ENCODE data around the gene CRYBA4.

The CRYBA4 gene

DNA sequence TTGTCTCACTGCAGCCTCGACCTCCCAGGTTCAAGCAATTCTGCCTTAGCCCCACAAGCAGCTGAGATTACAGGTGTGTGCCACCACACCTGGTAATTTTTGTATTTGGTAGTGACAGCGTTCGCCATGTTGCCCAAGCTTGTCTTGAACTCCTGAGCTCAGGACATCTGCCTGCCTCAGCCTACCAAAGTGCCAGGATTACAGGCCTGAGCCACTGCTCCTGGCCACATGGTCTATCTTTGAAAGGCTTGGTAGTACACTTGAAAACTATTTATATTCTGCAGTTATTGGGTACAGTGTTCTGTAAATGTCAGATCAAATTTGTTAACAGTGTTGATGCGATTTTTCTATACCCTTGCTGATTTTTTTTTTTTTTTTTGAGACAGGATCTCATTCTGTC lies 9.5 kb downstream of the CRYBA4 start:
- no peak for DNase-seq

- no peak for DNase-seq
Observed at GRCh38 chr22:26632422-26633155, 10.8 kb downstream of the CRYBA4 start.

GRCh38 chr22:26634189-26634588 lies 12.4 kb downstream of the CRYBA4 start:
- DNase-seq: no peak

GRCh38 chr22:26635117-26635516 lies 13.4 kb downstream of the CRYBA4 start:
- no peak for DNase-seq

- DNase-seq: no peak
Observed at GRCh38 chr22:26636296-26636695, 14.5 kb downstream of the CRYBA4 start.

DNA sequence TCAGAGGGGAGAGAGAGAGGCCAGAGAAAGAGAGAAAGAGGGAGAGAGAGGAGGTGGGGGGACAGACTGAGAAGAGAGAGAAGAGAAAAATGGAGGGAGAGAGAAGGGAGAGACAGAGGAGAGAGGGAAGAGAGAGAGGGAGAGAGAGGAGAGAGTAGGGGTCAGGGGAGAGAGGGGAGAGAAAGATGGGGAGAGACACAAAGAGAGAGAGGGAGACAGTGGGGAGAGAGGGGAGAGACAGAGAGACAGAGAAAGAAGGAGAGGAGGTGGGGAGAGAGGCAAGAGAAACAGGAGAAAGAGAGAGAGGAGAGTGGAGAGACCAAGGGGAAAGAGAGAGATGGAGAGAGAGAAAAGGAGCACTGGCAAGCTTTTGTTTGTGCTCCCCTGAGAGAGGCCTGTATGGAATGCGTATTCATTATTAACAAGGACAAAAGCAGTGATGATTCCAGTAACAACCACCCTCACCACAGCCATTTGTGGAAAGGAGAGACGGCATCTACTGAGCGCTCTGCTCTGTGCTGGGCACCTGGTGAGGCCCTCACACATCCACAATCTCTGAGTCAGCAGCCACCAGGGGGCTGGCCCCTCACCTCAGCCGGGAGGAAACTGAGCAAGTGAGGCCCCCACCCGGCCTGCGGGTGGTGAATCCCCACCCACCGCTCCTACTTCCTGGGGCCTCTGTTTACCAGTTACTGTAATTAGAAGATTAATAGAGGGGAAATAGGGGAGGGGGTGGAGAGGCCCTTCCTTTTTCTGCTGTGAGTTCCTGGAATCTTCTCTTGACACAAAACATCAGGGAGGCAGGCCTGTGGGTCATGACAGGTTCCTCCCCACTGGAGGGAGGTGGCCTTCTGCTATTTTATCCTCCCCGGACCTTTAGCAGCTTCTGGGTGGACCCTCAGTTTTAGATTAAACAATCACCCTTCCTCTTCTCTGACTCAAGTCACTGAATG lies 21.0 kb downstream of the CRYBA4 start:
- DNase-seq: no peak

GRCh38 chr22:26643418-26644100 lies 21.8 kb downstream of the CRYBA4 start:
- no peak for DNase-seq

GRCh38 chr22:26646158-26646557 lies 24.4 kb downstream of the CRYBA4 start:
- no peak for DNase-seq

DNA sequence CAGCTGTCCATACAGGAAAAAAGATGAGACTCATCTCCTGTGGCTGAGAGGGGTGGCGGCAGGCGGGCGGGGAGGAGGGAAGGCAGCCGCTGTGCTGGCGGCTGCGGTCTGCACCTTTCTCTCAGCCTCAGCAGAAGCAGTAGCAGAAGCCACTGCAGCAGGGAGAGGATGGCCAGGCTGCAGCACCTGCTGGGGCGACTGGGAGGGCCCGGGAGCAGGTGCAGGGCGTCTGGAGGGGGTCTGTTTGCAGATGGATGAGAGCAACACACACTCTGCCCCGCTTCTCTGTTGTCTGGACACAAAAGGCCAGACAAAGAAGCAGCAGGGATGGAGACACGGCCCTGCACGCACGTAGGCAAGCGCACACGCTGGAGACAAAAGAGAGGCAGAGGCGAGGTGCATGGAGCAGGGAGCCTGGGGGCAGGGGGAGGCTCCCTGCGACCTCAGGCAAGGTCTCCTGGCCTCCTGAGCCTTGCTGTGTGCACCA lies 26.3 kb downstream of the CRYBA4 start:
- peak; percentile 36 for DNase-seq

DNA sequence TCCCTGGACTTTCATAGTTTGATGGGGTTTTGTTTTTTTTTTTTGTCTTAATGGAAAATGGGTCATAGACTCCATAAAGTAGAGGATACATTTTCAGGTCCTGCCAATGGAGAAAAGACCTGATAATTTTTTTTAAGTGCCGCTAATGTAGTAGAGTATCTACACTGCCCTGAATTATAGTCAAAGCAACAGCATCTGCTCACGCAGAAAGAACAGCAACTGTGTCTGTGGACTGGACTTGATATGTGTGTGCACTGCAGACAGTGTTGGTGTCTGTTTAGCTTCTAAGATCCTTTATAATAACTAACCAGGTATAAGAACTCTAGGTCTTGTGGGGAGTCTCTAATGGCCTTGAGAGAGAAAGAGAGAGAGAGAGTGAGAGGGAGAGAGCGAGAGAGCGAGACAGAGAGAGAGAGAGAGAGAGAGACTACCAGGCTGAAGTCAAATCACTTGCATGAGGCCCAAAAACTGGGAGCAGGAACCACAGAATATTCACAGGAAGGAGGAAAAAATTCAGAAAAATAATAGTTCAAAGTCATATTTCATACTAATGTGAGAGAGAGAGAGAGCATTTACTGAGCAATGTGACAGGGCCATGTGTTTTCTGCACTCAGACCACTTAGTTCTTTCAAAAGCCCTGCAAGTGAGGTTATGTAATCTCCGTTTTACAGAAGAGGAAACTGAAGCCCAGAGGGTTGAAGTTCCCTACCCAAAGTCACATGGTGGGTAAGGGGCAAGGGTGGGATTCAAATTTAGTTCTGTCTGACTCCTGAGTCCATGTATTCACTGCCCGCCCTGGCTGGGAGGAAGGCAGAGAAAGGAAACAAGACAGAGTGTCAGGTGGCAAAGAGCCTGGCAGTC lies 27.0 kb downstream of the CRYBA4 start:
- peak; percentile 82 for DNase-seq

DNA sequence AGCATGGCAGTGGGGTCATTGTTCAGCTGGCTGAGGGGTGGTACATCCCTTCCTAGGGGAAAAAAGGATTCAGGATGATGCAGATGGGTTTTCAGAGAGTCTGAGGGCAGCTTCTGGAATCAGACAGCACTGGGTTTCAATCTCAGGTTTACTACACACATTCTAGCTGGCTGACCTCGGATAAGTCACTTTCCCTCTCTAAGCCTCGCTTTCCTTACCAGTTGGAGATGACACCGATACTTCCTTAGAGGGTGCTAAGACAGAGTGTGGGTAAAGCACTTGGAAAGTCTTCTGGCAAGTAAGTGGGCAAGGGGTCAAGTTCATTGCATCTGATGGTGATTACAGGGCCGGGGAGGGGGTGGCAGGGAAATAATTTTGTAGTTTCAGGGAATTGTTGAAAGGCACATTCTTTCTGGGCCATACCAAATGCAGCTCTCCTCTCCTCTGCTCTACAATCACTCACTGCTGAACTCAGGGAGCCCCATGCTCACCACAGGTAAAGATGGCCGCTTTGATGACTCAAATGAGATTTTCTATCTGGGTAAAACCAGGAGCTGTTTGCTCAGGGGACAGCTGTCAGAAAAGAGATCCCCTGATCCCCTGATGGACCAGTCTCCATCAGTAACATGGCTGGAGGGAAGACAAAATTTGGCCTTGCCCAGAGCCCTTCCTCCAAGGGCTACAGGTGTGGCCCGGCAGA lies 29.1 kb downstream of the CRYBA4 start:
- DNase-seq: no peak

DNA sequence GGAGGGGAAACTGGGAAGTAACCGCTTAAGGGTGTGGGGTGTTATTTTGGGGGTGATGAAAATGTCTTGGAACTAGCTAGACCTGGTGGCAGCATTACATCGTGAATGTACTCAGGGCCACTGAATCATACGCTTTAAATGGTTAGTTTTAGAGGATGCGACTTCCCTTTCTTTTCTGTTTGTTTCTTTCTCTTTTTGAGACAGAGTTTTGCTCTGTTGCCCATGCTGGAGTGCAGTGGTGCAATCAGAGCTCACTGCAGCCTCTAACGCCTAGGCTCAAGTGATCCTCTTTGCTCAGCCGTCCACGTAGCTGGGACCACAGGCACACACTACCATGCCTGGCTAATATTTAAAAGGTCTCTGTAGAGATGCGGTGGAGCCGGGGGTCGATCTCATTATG lies 30.1 kb downstream of the CRYBA4 start:
- peak; percentile 67 for DNase-seq

GRCh38 chr22:26656891-26657851 lies 35.4 kb downstream of the CRYBA4 start, which contains the start of gene MIAT:
MIAT (plus strand) TSS chr22:26657588.
- DNase-seq: no peak

DNA sequence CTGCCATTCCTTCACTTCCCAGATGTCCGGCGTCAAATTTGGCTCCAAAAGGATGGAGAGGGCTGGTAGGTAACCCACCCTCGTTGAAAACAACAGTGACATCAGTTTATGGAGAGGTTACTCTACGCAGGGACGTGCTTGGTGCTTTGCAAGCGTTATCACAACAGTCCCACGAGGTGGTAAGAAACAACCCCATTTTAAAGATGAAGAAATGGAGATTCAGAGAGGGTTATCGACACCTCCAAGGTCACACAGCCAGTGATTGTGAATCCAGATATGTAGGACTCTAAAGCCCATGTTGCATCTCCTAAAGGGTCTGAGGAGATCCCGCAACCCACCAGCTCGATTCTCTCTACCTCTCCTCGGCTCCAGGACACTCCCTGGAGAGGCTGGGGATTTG lies 36.4 kb downstream of the CRYBA4 start:
- no peak for DNase-seq

- peak; percentile 73 for DNase-seq
Observed at GRCh38 chr22:26658671-26659478, 37.1 kb downstream of the CRYBA4 start.

- no peak for DNase-seq
Observed at GRCh38 chr22:26660356-26660755, 38.6 kb downstream of the CRYBA4 start.

DNA sequence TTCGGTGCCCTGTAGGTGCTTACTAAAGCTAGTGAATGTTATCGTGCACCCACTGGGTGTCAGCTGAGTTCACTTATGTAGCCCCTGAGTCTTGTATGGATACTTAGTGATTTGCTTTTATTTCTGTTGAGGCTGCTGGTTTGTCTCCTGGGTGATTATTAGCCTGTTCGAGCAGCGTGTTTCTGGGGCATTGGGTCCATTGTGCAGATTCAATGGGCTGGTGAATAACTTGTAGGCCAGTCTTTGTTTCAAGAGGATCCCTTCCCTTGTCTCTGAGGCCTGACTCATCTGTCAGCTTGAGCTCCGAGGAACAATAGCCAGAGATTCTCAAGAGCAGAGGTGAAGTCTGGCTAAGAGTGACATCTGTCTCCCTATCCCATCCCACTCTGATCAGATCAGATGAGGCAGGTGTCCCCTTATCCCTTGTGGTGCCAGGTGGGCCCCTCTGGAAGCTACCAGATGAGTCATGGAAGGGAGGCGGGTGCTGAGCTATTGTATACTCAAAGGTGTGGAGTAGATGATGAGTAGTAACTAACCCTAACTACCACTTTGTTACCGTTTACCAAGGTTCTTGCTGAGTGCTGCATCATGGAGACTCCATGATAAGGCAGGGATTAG lies 39.3 kb downstream of the CRYBA4 start:
- DNase-seq: no peak

- no peak for DNase-seq
Observed at GRCh38 chr22:26662160-26662559, 40.4 kb downstream of the CRYBA4 start.

- DNase-seq: no peak
Observed at GRCh38 chr22:26663374-26663923, 41.7 kb downstream of the CRYBA4 start.

Measured in MV-4-11 (cell line).